Measurements from ENCODE around the gene POLR2M. TPM values are rescaled to one million over a fixed set of nuclear protein-coding genes. Genes with fewer than 3 reads are reported as not detected.

Gene POLR2M
- total and polyA plus RNA-seq, 10 donors, result 33.5 to 163 (median 68.9) TPM

- intact Hi-C loops (cut with DNase I; ENCODE audit: low total_unique reads), result no loop called here
- Histone ChIP-seq H3K4me3 (no peak overlapping the region), H3K27me3 (replicated peaks in 1 of 7) (no peaks in the 10 kb centered on the region), H3K9me3 (no peaks in the 10 kb centered on the region), H3K36me3 (peaks cover 0 to 67% (median 25%) of the 10 kb centered on the region in 6 donors), H3K27ac (no peak overlapping the region), H3K4me1 (no peaks in the 10 kb centered on the region)
- DNase-seq, result no peak
- 81 to 90% (median 86%) methylated on average over 2 of the region's 2 CpGs for WGBS, 5 donors
- TF ChIP-seq POLR2AphosphoS5 (IDR thresholded peaks at IDR 0.05) (no peak), POLR2A (IDR thresholded peaks at IDR 0.05) (no peak), CTCF (IDR thresholded peaks at IDR 0.05 in 8 of 11, conservative IDR thresholded peaks at IDR 0.05 in 3 of 11) (no peak)
Measured at GRCh38 chr15:57718309-57718708, 11.8 kb downstream of the POLR2M start.

GRCh38 chr15:57720867-57721266 is 14.4 kb downstream of the POLR2M start:
- H3K4me1 ChIP-seq, result no peaks in the 10 kb centered on the region
- H3K36me3 ChIP-seq, result peaks cover 0 to 41% (median 10%) of the 10 kb centered on the region in 6 donors
- WGBS, 5 donors, result 59 to 76% (median 65%) methylated on average over 3 of the region's 3 CpGs
- no peak for DNase-seq
- H3K27ac ChIP-seq, result no peak overlapping the region
- peaks cover 0 to 11% (median 0%) of the 10 kb centered on the region in 8 donors for H3K9me3 ChIP-seq
- no peak for TF ChIP-seq POLR2AphosphoS5 (IDR thresholded peaks at IDR 0.05)
- TF ChIP-seq CTCF (IDR thresholded peaks at IDR 0.05 in 8 of 11, conservative IDR thresholded peaks at IDR 0.05 in 3 of 11), result no peak
- no peak for TF ChIP-seq POLR2A (IDR thresholded peaks at IDR 0.05)
- H3K4me3 ChIP-seq, result no peak overlapping the region
- no peaks in the 10 kb centered on the region for H3K27me3 ChIP-seq (replicated peaks in 1 of 7)
- intact Hi-C loops (cut with DNase I; ENCODE audit: low total_unique reads), result no loop called here

- Histone ChIP-seq H3K9me3 (peaks cover 0 to 11% (median 0%) of the 10 kb centered on the region in 8 donors), H3K27ac (no peak overlapping the region), H3K4me3 (no peak overlapping the region), H3K4me1 (no peaks in the 10 kb centered on the region), H3K27me3 (replicated peaks in 1 of 7) (no peaks in the 10 kb centered on the region), H3K36me3 (no peaks in the 10 kb centered on the region)
- TF ChIP-seq POLR2A (IDR thresholded peaks at IDR 0.05) (no peak), POLR2AphosphoS5 (IDR thresholded peaks at IDR 0.05) (no peak), CTCF (IDR thresholded peaks at IDR 0.05 in 8 of 11, conservative IDR thresholded peaks at IDR 0.05 in 3 of 11) (no peak)
- intact Hi-C loops (cut with DNase I; ENCODE audit: low total_unique reads), result no loop called here
- DNase-seq, result no peak
- 72 to 93% (median 87%) methylated on average over 3 of the region's 3 CpGs for WGBS, 5 donors
Measured at GRCh38 chr15:57726411-57726810, 19.9 kb downstream of the POLR2M start.

- TF ChIP-seq POLR2A (IDR thresholded peaks at IDR 0.05) (no peak), CTCF (IDR thresholded peaks at IDR 0.05 in 8 of 11, conservative IDR thresholded peaks at IDR 0.05 in 3 of 11) (no peak)
- Histone ChIP-seq H3K4me1 (no peaks in the 10 kb centered on the region), H3K27ac (no peak overlapping the region), H3K4me3 (no peak overlapping the region), H3K36me3 (no peaks in the 10 kb centered on the region), H3K27me3 (replicated peaks in 1 of 7) (no peaks in the 10 kb centered on the region), H3K9me3 (peaks cover 0 to 11% (median 0%) of the 10 kb centered on the region in 8 donors)
- no peak for DNase-seq
- intact Hi-C loops (cut with DNase I; ENCODE audit: low total_unique reads), result no loop called here
- 92 to 94% (median 93%) methylated on average over 6 of the region's 6 CpGs for WGBS, 5 donors
Measured at GRCh38 chr15:57727031-57727430, 20.5 kb downstream of the POLR2M start.
